IMR-90 (cell line): ENCODE results near the gene MEPCE. TPM values are rescaled to one million over a fixed set of nuclear protein-coding genes. Genes with fewer than 3 reads are reported as not detected.

Source experiments
- ATAC-seq: fragments of 200-7000 bp; cut with Tn5 transposase; 2 replicates; pipeline ENCODE4 v1.9.1; 2020; ENCODE audit warnings: low read depth, mild to moderate bottlenecking, moderate library complexity
- BruUV-seq: library from RNA; stranded (reverse); fragments of 400-500 nt; replicated peaks from 2 replicates; lab custom pipeline; 2021; lab: Mats Ljungman, UMichigan
- CTCF ChIA-PET: fragments of 300-600 bp; formaldehyde crosslinking; extraction: SDS; loops from one replicate; lab custom pipeline; 2021; ENCODE audit warnings: antibody characterized with exemption; lab: Yijun Ruan, JAX
- POLR2A ChIA-PET: fragments of 300-600 bp; sonication (Branson Sonifier 250); formaldehyde crosslinking; loops from one replicate; lab custom pipeline; 2022; ENCODE audit warnings: antibody characterized with exemption; ENCODE audit not compliant: unreplicated experiment; lab: Charles Lee
- DNase-seq: peaks from one replicate; pipeline ENCODE4 v3.0.0; 2013
- H2AFZ ChIP-seq: replicated peaks from 2 replicates; pipeline ENCODE3; 2013; ENCODE audit warnings: low read length, mild to moderate bottlenecking; ENCODE audit not compliant: poor library complexity
- H2AK5ac ChIP-seq: 2 replicates; pipeline ENCODE4 v1.6.1; 2013; ENCODE audit warnings: low read depth, low read length, inconsistent platforms
- H2AK9ac ChIP-seq: replicated peaks from 2 replicates; pipeline ENCODE3; 2013; ENCODE audit warnings: mild to moderate bottlenecking, low read depth, low read length, moderate library complexity; ENCODE audit not compliant: poor library complexity
- H2BK120ac ChIP-seq: 2 replicates; pipeline ENCODE4 v1.6.1; 2013; ENCODE audit warnings: low read depth, low read length, inconsistent platforms
- H2BK15ac ChIP-seq: 3 replicates; pipeline ENCODE4 v1.6.1; 2013; ENCODE audit warnings: low read depth, low read length, inconsistent platforms
- H2BK20ac ChIP-seq: 2 replicates; pipeline ENCODE4 v1.6.1; 2013; ENCODE audit warnings: low read depth, mild to moderate bottlenecking, inconsistent platforms, low read length, moderate library complexity
- H2BK5ac ChIP-seq: 2 replicates; pipeline ENCODE4 v1.6.1; 2013; ENCODE audit warnings: mild to moderate bottlenecking, low read depth, low read length, inconsistent platforms; ENCODE audit not compliant: poor library complexity, severe bottlenecking
- H3K14ac ChIP-seq: replicated peaks from 2 replicates; pipeline ENCODE4 v1.6.1; 2013; ENCODE audit warnings: low read depth, low read length, inconsistent platforms
- H3K18ac ChIP-seq: 2 replicates; pipeline ENCODE4 v1.6.1; 2013; ENCODE audit warnings: low read depth, low read length, control low read depth
- H3K23ac ChIP-seq: 2 replicates; pipeline ENCODE4 v1.6.1; 2013; ENCODE audit warnings: low read depth, low read length, inconsistent platforms
- H3K27ac ChIP-seq: 2 replicates; pipeline ENCODE4 v1.5.1; 2013; ENCODE audit warnings: mild to moderate bottlenecking, control low read depth, low read length; ENCODE audit not compliant: insufficient read depth
- H3K27me3 ChIP-seq: 2 replicates; pipeline ENCODE4 v1.6.1; 2013; ENCODE audit warnings: low read length; ENCODE audit not compliant: control insufficient read depth, insufficient read depth
- H3K36me3 ChIP-seq: 2 replicates; pipeline ENCODE4 v1.6.1; 2013; ENCODE audit warnings: low read length, mixed read lengths; ENCODE audit not compliant: control insufficient read depth, insufficient read depth
- H3K4ac ChIP-seq: 2 replicates; pipeline ENCODE4 v1.6.1; 2013; ENCODE audit warnings: low read depth, low read length, inconsistent platforms
- H3K4me1 ChIP-seq: 2 replicates; pipeline ENCODE4 v1.6.1; 2013; ENCODE audit warnings: low read length, mixed read lengths; ENCODE audit not compliant: control insufficient read depth, insufficient read depth
- H3K4me2 ChIP-seq: 2 replicates; pipeline ENCODE4 v1.6.1; 2013; ENCODE audit warnings: low read depth, mild to moderate bottlenecking, control low read depth, low read length, moderate library complexity
- H3K4me3 ChIP-seq: 2 replicates; pipeline ENCODE4 v1.5.1; 2013; ENCODE audit warnings: low read depth, mild to moderate bottlenecking, control low read depth, low read length, moderate library complexity; ENCODE audit not compliant: insufficient read depth
- H3K56ac ChIP-seq: 2 replicates; pipeline ENCODE4 v1.6.1; 2013; ENCODE audit warnings: low read length, inconsistent platforms; ENCODE audit not compliant: insufficient read depth; ENCODE audit errors: extremely low read depth
- H3K79me1 ChIP-seq, 2 experiments: 2 replicates each; pipeline ENCODE4 v1.6.1; 2013; ENCODE audit warnings: low read length in 2 of 2, inconsistent platforms in 1 of 2, low read depth in 1 of 2
- H3K9ac ChIP-seq: 2 replicates; pipeline ENCODE4 v1.6.1; 2013; ENCODE audit warnings: low read depth, low read length, control low read depth
- H3K9me1 ChIP-seq: 2 replicates; pipeline ENCODE4 v1.6.1; 2013; ENCODE audit warnings: low read length, inconsistent platforms; ENCODE audit not compliant: insufficient read depth
- H3K9me3 ChIP-seq: 2 replicates; pipeline ENCODE4 v1.6.1; 2013; ENCODE audit warnings: low read length; ENCODE audit not compliant: control insufficient read depth, insufficient read depth
- H4K20me1 ChIP-seq: 2 replicates; pipeline ENCODE4 v1.6.1; 2013; ENCODE audit warnings: low read length, inconsistent platforms; ENCODE audit not compliant: insufficient read depth
- H4K5ac ChIP-seq: 2 replicates; pipeline ENCODE4 v1.6.1; 2013; ENCODE audit warnings: mild to moderate bottlenecking, low read depth, low read length, control low read depth
- H4K8ac ChIP-seq, 2 experiments: 2 replicates each; pipeline ENCODE4 v1.6.1; 2013; ENCODE audit warnings: low read depth in 2 of 2, low read length in 2 of 2, control low read depth in 1 of 2, inconsistent platforms in 1 of 2
- H4K91ac ChIP-seq: 2 replicates; pipeline ENCODE4 v1.6.1; 2013; ENCODE audit warnings: low read depth, low read length, inconsistent platforms; ENCODE audit not compliant: insufficient read depth
- BHLHE40 ChIP-seq: fragments of 150-350 bp; IDR thresholded peaks from 2 replicates; pipeline ENCODE4 v1.6.1; 2016; ENCODE audit warnings: mild to moderate bottlenecking, low read depth, low read length
- CHD1 ChIP-seq: IDR thresholded peaks from 2 replicates; pipeline ENCODE4 v1.6.1; 2012; ENCODE audit warnings: low read depth, low read length, improper control_type of control experiment
- CTCF ChIP-seq: conservative IDR thresholded peaks from 2 replicates; pipeline ENCODE4 v1.5.1; 2012; ENCODE audit warnings: mild to moderate bottlenecking, low read depth, low read length, improper control_type of control experiment
- FOS ChIP-seq: fragments of 150-350 bp; IDR thresholded peaks from 2 replicates; pipeline ENCODE4 v1.6.1; 2016; ENCODE audit warnings: low read depth, low read length
- MAZ ChIP-seq: IDR thresholded peaks from 2 replicates; pipeline ENCODE4 v1.6.1; 2012; ENCODE audit warnings: low read depth, mild to moderate bottlenecking, low read length, improper control_type of control experiment, moderate library complexity, borderline replicate concordance
- MXI1 ChIP-seq: IDR thresholded peaks from 2 replicates; pipeline ENCODE4 v1.6.1; 2012; ENCODE audit warnings: low read depth, mild to moderate bottlenecking, low read length, moderate library complexity, borderline replicate concordance
- NFE2L2 ChIP-seq: fragments of 150-350 bp; IDR thresholded peaks from 2 replicates; pipeline ENCODE4 v1.6.1; 2016; ENCODE audit warnings: low read depth, mild to moderate bottlenecking, low read length
- POLR2A ChIP-seq: IDR thresholded peaks from 2 replicates; pipeline ENCODE4 v1.6.1; 2012; ENCODE audit warnings: mild to moderate bottlenecking, low read depth, low read length
- RAD21 ChIP-seq: IDR thresholded peaks from 2 replicates; pipeline ENCODE4 v1.6.1; 2012; ENCODE audit warnings: low read length, improper control_type of control experiment
- RFX5 ChIP-seq: IDR thresholded peaks from 2 replicates; pipeline ENCODE4 v1.8.0; 2012; ENCODE audit warnings: low read depth, mild to moderate bottlenecking, low read length, moderate library complexity
- USF2 ChIP-seq: fragments of 150-350 bp; IDR thresholded peaks from 2 replicates; pipeline ENCODE4 v1.6.1; 2017; ENCODE audit warnings: mild to moderate bottlenecking, antibody characterized with exemption, low read length, low read depth
- dilution Hi-C: fragments of 300-500 bp; cut with HindIII; formaldehyde crosslinking; loops from one replicate; pipeline ENCODE4 v1.14.3; 2018; ENCODE audit warnings: low sequenced_read_pairs; ENCODE audit not compliant: unreplicated experiment
- in situ Hi-C: fragments of 300-500 bp; cut with MboI; formaldehyde crosslinking; loops from 3 replicates; pipeline ENCODE4 v1.14.3; 2019; ENCODE audit warnings: low sequenced_read_pairs, inconsistent platforms, mixed read lengths
- intact Hi-C: fragments of 100-400 bp; cut with micrococcal nuclease; formaldehyde crosslinking; loops from 2 replicates; pipeline ENCODE4 v1.10.0; 2022
- polyA plus RNA-seq, 3 experiments: library from polyadenylated mRNA; depleted of rRNA; stranded (reverse); fragments of >200 nt; gene quantifications; 2 replicates each; pipeline ENCODE4 v1.2.3, GENCODE V29; 2012; ENCODE audit warnings: low replicate concordance in 1 of 3
- total RNA-seq: library from RNA; depleted of rRNA; stranded (reverse); fragments of >200 nt; gene quantifications from 2 replicates; pipeline ENCODE4 v1.2.3, GENCODE V29; 2012

The MEPCE gene
- total and polyA plus RNA-seq, 2 of the 4 experiments (the other 2 are of a cell fraction), result 18.2 to 22.9 TPM

DNA sequence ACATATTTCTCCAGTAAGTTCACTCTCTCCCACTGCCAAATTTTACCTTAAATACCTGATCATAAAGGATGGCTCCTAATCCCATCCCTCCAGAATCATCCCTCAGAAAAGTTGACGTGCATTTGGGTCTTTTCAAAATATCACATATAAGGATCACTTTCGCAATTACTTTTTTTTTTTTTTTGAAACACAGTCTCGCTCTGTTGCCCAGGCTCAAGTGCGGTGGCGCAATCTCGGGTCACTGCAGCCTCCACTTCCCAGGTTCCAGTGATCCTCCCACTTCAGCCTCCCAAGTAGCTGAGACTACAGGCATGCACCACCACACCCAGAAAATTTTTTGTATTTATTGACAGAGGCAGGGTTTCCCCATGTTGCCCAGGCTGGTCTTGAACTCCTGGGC lies 18.5 kb upstream of the MEPCE start (continued):
- TF ChIP-seq NFE2L2 (no peak), FOS (no peak), POLR2A (no peak), MXI1 (no peak), MAZ (no peak)

DNA sequence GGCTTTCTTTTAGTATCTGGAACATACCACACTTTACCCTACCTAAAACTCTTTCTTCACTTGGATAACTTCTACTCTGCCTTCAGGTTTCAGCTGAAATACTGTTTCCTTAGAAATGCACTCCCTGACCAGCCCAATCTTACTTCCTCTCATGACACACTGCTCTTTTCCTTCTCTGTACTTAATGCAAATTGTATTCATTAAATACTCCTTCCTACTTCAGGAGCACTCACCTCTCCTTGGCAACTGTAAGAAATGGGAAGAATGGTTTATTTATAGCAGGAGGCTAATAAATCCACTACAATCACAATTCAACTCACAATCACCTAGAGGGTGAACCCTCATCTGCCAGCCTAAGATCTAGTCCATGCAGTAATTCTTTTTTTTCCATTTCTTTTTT lies 16.3 kb upstream of the MEPCE start:
- H3K4me1 ChIP-seq, result no peaks in the 10 kb centered on the region
- H3K14ac ChIP-seq, result no peak overlapping the region
- no peak overlapping the region for H4K91ac ChIP-seq
- H2AFZ ChIP-seq, result no peak overlapping the region
- H4K8ac ChIP-seq, result no peak overlapping the region
- no peak overlapping the region for H2BK15ac ChIP-seq
- no peak overlapping the region for H2BK5ac ChIP-seq
- H3K18ac ChIP-seq, result no peak overlapping the region
- BruUV-seq, result no TSS peak
- H3K4me3 ChIP-seq, result no peak overlapping the region
- ATAC-seq (no peak), DNase-seq (no peak)
- H3K9ac ChIP-seq, result no peak overlapping the region
- H3K23ac ChIP-seq, result no peak overlapping the region
- H3K56ac ChIP-seq, result no peak overlapping the region
- no peak overlapping the region for H3K4me2 ChIP-seq
- no peak overlapping the region for H2BK120ac ChIP-seq
- H3K9me3 ChIP-seq, result no peaks in the 10 kb centered on the region
- TF ChIP-seq RFX5, result no peak
- TF ChIP-seq CTCF, result no peak
- TF ChIP-seq FOS, result no peak
- no peak for TF ChIP-seq BHLHE40
- no peak for TF ChIP-seq CHD1
- TF ChIP-seq USF2, result no peak
- TF ChIP-seq MAZ, result no peak
- no peak for TF ChIP-seq RAD21
- POLR2A ChIA-PET, result no interaction called here
- H2AK9ac ChIP-seq, result no peak overlapping the region
- in situ Hi-C loops, result no loop called here
- H2AK5ac ChIP-seq, result no peak overlapping the region
- no peaks in the 10 kb centered on the region for H3K36me3 ChIP-seq
- H3K27me3 ChIP-seq, result peaks cover 28% of the 10 kb centered on the region
- H3K27ac ChIP-seq, result no peak overlapping the region
- no peak overlapping the region for H4K5ac ChIP-seq
- dilution Hi-C loops, result no loop called here
- H4K20me1 ChIP-seq, result no peaks in the 10 kb centered on the region
- CTCF ChIA-PET, result no interaction called here
- intact Hi-C loops, result no loop called here
- no peak overlapping the region for H3K4ac ChIP-seq
- no peak overlapping the region for H2BK20ac ChIP-seq
- H3K9me1 ChIP-seq, result no peaks in the 10 kb centered on the region
- H3K79me1 ChIP-seq, result no peaks in the 10 kb centered on the region
